HEK293 (cell line): Measurements from ENCODE around the gene LSM14B.
A peak's percentile ranks its signal among the peaks of the same experiment; 100 is the strongest.

Experiments used
- CTCF ChIA-PET: fragments of 350-600 bp; formaldehyde crosslinking; extraction: SDS; loops from one replicate; lab custom pipeline; 2021; ENCODE audit warnings: antibody characterized with exemption; lab: Yijun Ruan, JAX
- POLR2A ChIA-PET: fragments of 300-600 bp; formaldehyde crosslinking; extraction: SDS; loops from one replicate; lab custom pipeline; 2020; ENCODE audit warnings: antibody characterized with exemption, inconsistent platforms; lab: Yijun Ruan, JAX
- H3K27ac ChIP-seq: fragments of 200-500 bp; sonication (Bioruptor generic); 2 replicates; pipeline ENCODE4 v1.5.1; 2014; ENCODE audit warnings: low read depth, low read length, control low read depth, inconsistent platforms; ENCODE audit errors: extremely low read depth
- H3K36me3 ChIP-seq, 2 experiments: fragments of 200-500 bp in 1 of 2; sonication (Bioruptor generic) in 1 of 2; 1 replicate in 1 of 2; 2 replicates in 1 of 2; pipeline ENCODE4 v1.5.1; 2014 to 2017; ENCODE audit warnings: inconsistent platforms in 2 of 2, low read length in 2 of 2; ENCODE audit not compliant: control insufficient read depth in 2 of 2, insufficient read depth in 1 of 2
- H3K4me1 ChIP-seq: fragments of 200-500 bp; sonication (Bioruptor generic); 2 replicates; pipeline ENCODE4 v1.5.1; 2014; ENCODE audit warnings: mild to moderate bottlenecking, low read length, inconsistent platforms; ENCODE audit not compliant: control insufficient read depth, insufficient read depth
- H3K4me3 ChIP-seq: 2 replicates; pipeline ENCODE4 v1.5.1; 2011; ENCODE audit warnings: low read depth, mild to moderate bottlenecking, control low read depth, low read length, moderate library complexity
- H3K9me3 ChIP-seq: fragments of 200-500 bp; sonication (Bioruptor generic); 2 replicates; pipeline ENCODE4 v1.5.1; 2014; ENCODE audit warnings: low read depth, low read length, inconsistent platforms; ENCODE audit not compliant: control insufficient read depth, insufficient read depth
- EGR2 ChIP-seq: fragments of 450-650 bp; formaldehyde crosslinking; IDR thresholded peaks from 2 replicates; pipeline ENCODE4 v1.5.1; 2016; ENCODE audit warnings: low read depth, missing biosample characterization, missing genetic modification characterization
- GLIS2 ChIP-seq: fragments of 450-650 bp; formaldehyde crosslinking; IDR thresholded peaks from 2 replicates; pipeline ENCODE4 v1.5.1; 2016; ENCODE audit warnings: missing biosample characterization, missing genetic modification characterization
- KLF17 ChIP-seq: fragments of 450-650 bp; formaldehyde crosslinking; IDR thresholded peaks from 2 replicates; pipeline ENCODE4 v1.5.1; 2016; ENCODE audit warnings: missing biosample characterization, missing genetic modification characterization
- KLF7 ChIP-seq: fragments of 450-650 bp; formaldehyde crosslinking; IDR thresholded peaks from 2 replicates; pipeline ENCODE4 v1.5.1; 2016; ENCODE audit warnings: missing biosample characterization, missing genetic modification characterization, borderline replicate concordance
- KLF8 ChIP-seq: fragments of 450-650 bp; formaldehyde crosslinking; IDR thresholded peaks from 2 replicates; pipeline ENCODE4 v1.5.1; 2016; ENCODE audit warnings: missing biosample characterization, missing genetic modification characterization
- OSR2 ChIP-seq: fragments of 450-650 bp; formaldehyde crosslinking; IDR thresholded peaks from 2 replicates; pipeline ENCODE4 v1.5.1; 2016; ENCODE audit warnings: missing biosample characterization, missing genetic modification characterization
- PATZ1 ChIP-seq: fragments of 450-650 bp; formaldehyde crosslinking; IDR thresholded peaks from 2 replicates; pipeline ENCODE4 v1.5.1; 2016; ENCODE audit warnings: missing biosample characterization, missing genetic modification characterization
- PRDM2 ChIP-seq: fragments of 450-650 bp; formaldehyde crosslinking; IDR thresholded peaks from 2 replicates; pipeline ENCODE4 v1.5.1; 2016; ENCODE audit warnings: missing biosample characterization, missing genetic modification characterization, borderline replicate concordance
- SP7 ChIP-seq: fragments of 450-650 bp; formaldehyde crosslinking; IDR thresholded peaks from 2 replicates; pipeline ENCODE4 v1.5.1; 2016; ENCODE audit warnings: missing biosample characterization, missing genetic modification characterization
- WT1 ChIP-seq: fragments of 450-650 bp; formaldehyde crosslinking; IDR thresholded peaks from 2 replicates; pipeline ENCODE4 v1.5.1; 2016; ENCODE audit warnings: missing biosample characterization, missing genetic modification characterization
- ZFHX2 ChIP-seq: fragments of 450-650 bp; formaldehyde crosslinking; conservative IDR thresholded peaks from 2 replicates; pipeline ENCODE4 v1.5.1; 2016; ENCODE audit warnings: missing biosample characterization, missing genetic modification characterization
- ZIC2 ChIP-seq: fragments of 450-650 bp; formaldehyde crosslinking; IDR thresholded peaks from 2 replicates; pipeline ENCODE4 v1.5.1; 2016; ENCODE audit warnings: missing biosample characterization, missing genetic modification characterization
- ZNF155 ChIP-seq: fragments of 450-650 bp; formaldehyde crosslinking; IDR thresholded peaks from 2 replicates; pipeline ENCODE4 v1.5.1; 2016; ENCODE audit warnings: missing biosample characterization, missing genetic modification characterization
- ZNF174 ChIP-seq: fragments of 450-650 bp; formaldehyde crosslinking; IDR thresholded peaks from 2 replicates; pipeline ENCODE4 v1.5.0; 2017; ENCODE audit warnings: missing biosample characterization, mild to moderate bottlenecking, missing genetic modification characterization
- ZNF26 ChIP-seq: fragments of 450-650 bp; formaldehyde crosslinking; IDR thresholded peaks from 2 replicates; pipeline ENCODE4 v1.5.1; 2016; ENCODE audit warnings: missing biosample characterization, missing genetic modification characterization
- ZNF324 ChIP-seq: fragments of 450-650 bp; formaldehyde crosslinking; IDR thresholded peaks from 2 replicates; pipeline ENCODE4 v1.5.1; 2016; ENCODE audit warnings: missing biosample characterization, missing genetic modification characterization
- ZNF600 ChIP-seq: fragments of 450-650 bp; formaldehyde crosslinking; IDR thresholded peaks from 2 replicates; pipeline ENCODE4 v1.5.1; 2016; ENCODE audit warnings: missing biosample characterization, missing genetic modification characterization

Gene LSM14B

GRCh38 chr20:62159839-62160238, 37.6 kb downstream of the LSM14B start:
- CTCF ChIA-PET, result no interaction called here
- Histone ChIP-seq H3K4me1 (no peaks in the 10 kb centered on the region), H3K27ac (no peak overlapping the region), H3K4me3 (no peak overlapping the region), H3K36me3 (peaks cover 0 to 45% of the 10 kb centered on the region in 2 experiments; a peak in 2 of 3 replicates)
- POLR2A ChIA-PET, result no interaction called here
- TF ChIP-seq OSR2 (tag by site-specific recombination) (peak; percentile 38; the same call in 1 of the 2 replicates), ZIC2 (peak; percentile 44), KLF17 (tag by site-specific recombination) (peak; percentile 88), WT1 (tag by site-specific recombination) (peak; percentile 55; the same call in 1 of the 2 replicates), PATZ1 (peak; percentile 21; the same call in 1 of the 2 replicates), KLF8 (tag by site-specific recombination) (no peak), SP7 (tag by site-specific recombination) (peak; percentile 55), ZNF174 (tag by site-specific recombination) (no peak), ZFHX2 (tag by site-specific recombination) (peak; percentile 72), GLIS2 (tag by site-specific recombination) (peak; percentile 45), PRDM2 (tag by site-specific recombination) (no peak), ZNF26 (tag by site-specific recombination) (peak; percentile 25; the same call in 1 of the 2 replicates), KLF7 (tag by site-specific recombination) (no peak), ZNF155 (tag by site-specific recombination) (no peak), EGR2 (peak; percentile 66), ZNF324 (no peak), ZNF600 (tag by site-specific recombination) (peak; percentile 85)
- TF ChIP-seq, all 188 proteins: peak for 11
- no peaks in the 10 kb centered on the region for H3K9me3 ChIP-seq
